Stimulated activated effector memory CD8-positive, alpha-beta T cell treated with anti-CD3 and anti-CD28 coated beads, Interleukin-12 subunit alpha, Interleukin-12 subunit beta, amount 100 ng/mL, for 72 hours (primary cell): Measurements from ENCODE around the gene DEFB131B.
A peak's percentile ranks its signal among the peaks of the same experiment; 100 is the strongest.
"Not testable (repeated sequence)": the region's sequence is repeated elsewhere in the genome, so short reads cannot be mapped to it uniquely, and the experiment has no call there.

ENCODE experiments used
- ATAC-seq: fragments of 150-1000 bp; cut with Tn5 transposase; 2 replicates; pipeline ENCODE4 v1.10.0; 2021
- DNase-seq, 2 donors: peaks; one replicate each; pipeline ENCODE4 v3.0.0; 2021 to 2022; ENCODE audit warnings: low spot score in 2 of 2
- H3K27ac Mint-ChIP-seq: one replicate; pipeline ENCODE4 v1.8.0; 2022; ENCODE audit warnings: mild to moderate bottlenecking, mixed read lengths
- H3K36me3 Mint-ChIP-seq: one replicate; pipeline ENCODE4 v1.8.0; 2022; ENCODE audit warnings: mild to moderate bottlenecking, mixed read lengths
- H3K4me1 Mint-ChIP-seq: one replicate; pipeline ENCODE4 v1.8.0; 2022; ENCODE audit warnings: mixed read lengths
- H3K4me3 Mint-ChIP-seq: one replicate; pipeline ENCODE4 v1.8.0; 2022; ENCODE audit warnings: mild to moderate bottlenecking, mixed read lengths
- H3K9me3 Mint-ChIP-seq: one replicate; pipeline ENCODE4 v1.8.0; 2022; ENCODE audit warnings: mixed read lengths

The DEFB131B gene, protein sequence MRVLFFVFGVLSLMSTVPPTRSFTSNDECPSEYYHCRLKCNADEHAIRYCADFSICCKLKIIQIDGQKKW

GRCh38 chr11:71878059-71878458 lies at the start of gene DEFB131B:
Gene DEFB131B, plus strand, starts transcription at chr11:71878453. Its CDS starts 0 bp downstream, at chr11:71878453.
- not testable (repeated sequence) for H3K9me3 Mint-ChIP-seq, H3K4me1 Mint-ChIP-seq, ATAC-seq, H3K27ac Mint-ChIP-seq, DNase-seq, H3K4me3 Mint-ChIP-seq
- H3K36me3 Mint-ChIP-seq = peaks cover 19% of the 10 kb centered on the region

GRCh38 chr11:71829247-71829646 lies 49.0 kb upstream of the DEFB131B start:
- not testable (repeated sequence) for H3K36me3 Mint-ChIP-seq, H3K27ac Mint-ChIP-seq, ATAC-seq, DNase-seq, H3K9me3 Mint-ChIP-seq, H3K4me3 Mint-ChIP-seq, H3K4me1 Mint-ChIP-seq

GRCh38 chr11:71829686-71830085 lies 48.6 kb upstream of the DEFB131B start:
- not testable (repeated sequence) for H3K27ac Mint-ChIP-seq, H3K4me3 Mint-ChIP-seq, ATAC-seq, H3K9me3 Mint-ChIP-seq, DNase-seq, H3K4me1 Mint-ChIP-seq, H3K36me3 Mint-ChIP-seq

GRCh38 chr11:71832811-71833210 lies 45.4 kb upstream of the DEFB131B start, which contains the start of gene DEFB108B:
Gene DEFB108B, plus strand, starts transcription at chr11:71833200. Its CDS starts 0 bp downstream, at chr11:71833200.
- not testable (repeated sequence) for H3K9me3 Mint-ChIP-seq, ATAC-seq, H3K4me1 Mint-ChIP-seq, H3K27ac Mint-ChIP-seq, H3K36me3 Mint-ChIP-seq, DNase-seq, H3K4me3 Mint-ChIP-seq

GRCh38 chr11:71842720-71843119 lies 35.5 kb upstream of the DEFB131B start:
- H3K27ac Mint-ChIP-seq, DNase-seq, H3K4me3 Mint-ChIP-seq, ATAC-seq, H3K36me3 Mint-ChIP-seq, H3K4me1 Mint-ChIP-seq, H3K9me3 Mint-ChIP-seq: not testable (repeated sequence)

DNA sequence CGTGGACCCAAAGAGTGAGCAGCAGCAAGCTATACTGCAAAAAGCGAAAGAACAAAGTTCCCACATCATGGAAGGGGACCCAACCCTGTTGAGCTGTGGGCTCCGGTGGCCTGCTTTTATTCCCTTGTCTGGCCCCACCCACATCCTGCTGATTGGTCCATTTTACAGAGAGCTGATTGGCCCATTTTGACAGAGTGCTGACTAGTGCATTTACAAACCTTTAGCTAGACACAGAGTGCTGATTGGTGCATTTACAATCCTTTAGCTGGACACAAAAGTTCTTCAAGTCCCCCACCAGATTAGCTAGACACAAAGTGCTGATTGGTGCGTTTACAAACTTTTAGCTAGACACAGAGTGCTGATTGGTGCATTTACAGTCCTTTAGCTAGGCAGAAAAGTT lies 34.9 kb upstream of the DEFB131B start:
- not testable (repeated sequence) for ATAC-seq, H3K36me3 Mint-ChIP-seq, H3K27ac Mint-ChIP-seq, H3K4me3 Mint-ChIP-seq, H3K4me1 Mint-ChIP-seq, H3K9me3 Mint-ChIP-seq, DNase-seq

GRCh38 chr11:71843858-71844257 lies 34.4 kb upstream of the DEFB131B start:
- no peaks in the 10 kb centered on the region for H3K4me1 Mint-ChIP-seq
- H3K4me3 Mint-ChIP-seq = no peak overlapping the region
- peaks cover 8% of the 10 kb centered on the region for H3K9me3 Mint-ChIP-seq
- H3K27ac Mint-ChIP-seq = no peak overlapping the region
- no peaks in the 10 kb centered on the region for H3K36me3 Mint-ChIP-seq
- DNase-seq (no peak), ATAC-seq (no peak)

GRCh38 chr11:71853895-71854294 lies 24.4 kb upstream of the DEFB131B start:
- DNase-seq, H3K36me3 Mint-ChIP-seq, ATAC-seq, H3K27ac Mint-ChIP-seq, H3K4me3 Mint-ChIP-seq, H3K9me3 Mint-ChIP-seq, H3K4me1 Mint-ChIP-seq: not testable (repeated sequence)

DNA sequence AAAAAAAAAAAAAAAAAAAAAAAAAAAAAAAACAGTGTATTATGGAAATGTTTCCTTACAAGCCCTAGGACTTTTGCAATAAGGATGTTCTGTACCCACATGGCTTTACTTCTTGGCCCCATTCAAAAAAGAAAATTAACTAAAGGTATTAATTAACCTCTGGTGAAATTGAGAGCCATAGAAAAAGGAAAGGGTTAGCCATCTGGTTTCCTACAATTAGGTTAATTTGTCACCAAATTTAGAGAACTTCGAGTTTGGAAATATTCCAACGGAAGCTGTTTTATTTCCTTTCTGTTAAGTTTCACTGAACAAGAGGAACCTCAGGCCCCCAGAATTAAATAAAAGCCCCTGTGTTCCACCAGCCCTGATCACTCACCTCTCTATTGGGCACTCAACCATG lies 22.4 kb upstream of the DEFB131B start:
- not testable (repeated sequence) for ATAC-seq, H3K27ac Mint-ChIP-seq, H3K9me3 Mint-ChIP-seq, H3K36me3 Mint-ChIP-seq, H3K4me1 Mint-ChIP-seq, DNase-seq, H3K4me3 Mint-ChIP-seq

GRCh38 chr11:71860835-71861234 lies 17.4 kb upstream of the DEFB131B start:
- not testable (repeated sequence) for H3K9me3 Mint-ChIP-seq, H3K4me3 Mint-ChIP-seq, H3K4me1 Mint-ChIP-seq, ATAC-seq, H3K36me3 Mint-ChIP-seq, DNase-seq, H3K27ac Mint-ChIP-seq

DNA sequence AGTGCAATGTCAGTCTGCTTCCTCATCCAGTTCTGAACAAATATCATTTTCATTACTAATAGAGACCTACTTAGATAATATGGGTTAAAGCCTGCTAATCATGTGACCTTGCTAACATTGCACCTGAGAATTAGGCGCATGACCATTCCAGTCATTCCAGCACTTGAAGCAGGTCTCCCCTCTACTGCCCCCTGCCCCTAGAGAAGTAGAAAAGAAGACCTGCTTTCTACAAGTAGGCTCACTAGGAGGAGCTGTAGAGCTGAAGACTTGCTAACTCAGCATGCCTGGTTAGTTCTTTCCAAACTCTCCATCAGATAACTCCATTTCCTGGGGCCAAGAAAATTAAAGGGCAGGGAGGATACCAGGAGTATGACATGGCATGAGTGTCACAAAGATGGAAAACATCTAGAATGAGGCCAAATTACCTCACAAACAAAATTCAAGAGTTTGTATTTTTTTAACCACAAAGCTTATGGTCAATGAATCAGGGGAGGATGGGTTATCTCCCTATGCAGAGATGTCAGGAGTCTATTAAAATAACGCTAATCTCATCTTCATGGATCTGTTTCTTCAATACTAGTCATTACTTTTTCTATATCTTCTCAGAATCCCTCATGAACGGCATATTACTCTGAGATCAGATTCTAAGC lies 14.2 kb upstream of the DEFB131B start:
- not testable (repeated sequence) for DNase-seq, H3K4me3 Mint-ChIP-seq, H3K4me1 Mint-ChIP-seq, H3K36me3 Mint-ChIP-seq, H3K9me3 Mint-ChIP-seq, H3K27ac Mint-ChIP-seq
- peak; percentile 67 for ATAC-seq

DNA sequence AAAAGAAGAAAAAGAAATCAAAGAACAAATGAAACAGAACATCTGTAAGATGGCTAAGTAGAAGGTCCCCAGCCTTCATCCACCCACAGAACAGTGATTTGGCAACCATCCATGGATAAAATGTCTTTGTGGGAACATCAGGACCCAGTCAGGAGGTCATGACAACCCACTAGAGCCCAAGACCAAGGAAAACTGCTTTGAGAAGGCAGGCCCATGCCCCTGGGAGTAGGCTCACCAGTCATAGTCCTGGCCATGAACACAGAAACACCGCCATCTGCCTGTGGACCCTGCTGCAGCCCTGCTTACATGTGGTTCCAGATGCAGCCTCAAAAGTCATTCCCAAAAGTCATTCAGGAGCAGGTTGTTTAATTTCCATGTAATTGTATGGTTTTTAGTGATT lies 11.0 kb upstream of the DEFB131B start:
- ATAC-seq, H3K36me3 Mint-ChIP-seq: not testable (repeated sequence)

GRCh38 chr11:71869931-71870330 lies 8.3 kb upstream of the DEFB131B start:
- peak overlapping the region; percentile 34 for H3K27ac Mint-ChIP-seq
- H3K36me3 Mint-ChIP-seq, H3K4me3 Mint-ChIP-seq, H3K9me3 Mint-ChIP-seq, H3K4me1 Mint-ChIP-seq, DNase-seq: not testable (repeated sequence)
- ATAC-seq = peak; percentile 77

More for the DNA sequence above, 11.0 kb upstream of the DEFB131B start:
- H3K27ac Mint-ChIP-seq, H3K4me1 Mint-ChIP-seq, H3K9me3 Mint-ChIP-seq, DNase-seq, H3K4me3 Mint-ChIP-seq: not testable (repeated sequence)

DNA sequence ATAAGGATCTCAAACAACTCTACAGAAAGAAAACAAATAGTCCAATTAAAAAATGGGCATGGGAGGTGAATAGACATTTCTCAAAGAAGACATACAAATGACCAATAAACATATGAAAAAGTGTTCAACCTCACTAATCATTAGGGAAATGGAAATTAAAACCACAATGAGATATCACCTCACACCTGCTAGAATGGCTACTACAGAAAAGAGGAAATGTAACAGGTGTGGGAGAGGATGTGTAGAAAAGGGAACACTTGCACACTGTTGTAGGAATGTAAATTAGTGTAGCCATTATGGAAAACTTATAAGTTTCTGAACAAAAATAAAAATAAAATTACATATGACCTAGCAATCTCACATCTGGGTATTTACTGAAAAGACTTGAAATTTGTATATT lies 7.6 kb upstream of the DEFB131B start:
- DNase-seq, H3K27ac Mint-ChIP-seq, H3K9me3 Mint-ChIP-seq, ATAC-seq, H3K4me3 Mint-ChIP-seq, H3K36me3 Mint-ChIP-seq, H3K4me1 Mint-ChIP-seq: not testable (repeated sequence)

- DNase-seq, ATAC-seq, H3K4me3 Mint-ChIP-seq, H3K27ac Mint-ChIP-seq, H3K4me1 Mint-ChIP-seq, H3K9me3 Mint-ChIP-seq: not testable (repeated sequence)
- H3K36me3 Mint-ChIP-seq = peaks cover 11% of the 10 kb centered on the region
These were observed 2.0 kb upstream of the DEFB131B start for GRCh38 chr11:71876262-71876661.

GRCh38 chr11:71885806-71886205 lies 7.6 kb downstream of the DEFB131B start:
- not testable (repeated sequence) for H3K27ac Mint-ChIP-seq, H3K9me3 Mint-ChIP-seq, DNase-seq, ATAC-seq, H3K4me3 Mint-ChIP-seq, H3K4me1 Mint-ChIP-seq
- peaks cover 12% of the 10 kb centered on the region for H3K36me3 Mint-ChIP-seq
